ENCODE results near the gene IKZF5. TPM values are rescaled to one million over a fixed set of nuclear protein-coding genes. Genes with fewer than 3 reads are reported as not detected.

IKZF5 gene
- total RNA-seq, 1 experiment from 2014 or later, result 17.1 TPM

- no peaks in the 10 kb centered on the region for H4K20me1 ChIP-seq (ENCODE audit: insufficient read depth)
- no peak overlapping the region for H3K27ac ChIP-seq (ENCODE audit: low read depth, low read length)
- no peak overlapping the region for H3K9ac ChIP-seq (ENCODE audit: low read length)
- H3K9me2 ChIP-seq (ENCODE audit: insufficient read depth), result no peaks in the 10 kb centered on the region
- ChIA-PET POLR2A (no interaction called here), RAD21 (ENCODE audit: low non-redundant PET in 1 of 2, low total read pairs in 2 of 2, uncharacterized antibody in 2 of 2, unreplicated experiment in 2 of 2) (no interaction called here), CTCF (interaction anchor here (1.1 kb wide), 1 partner anchor 26 kb away, joined by 3 read pairs; no protein-coding TSS in a partner anchor)
- DNase-seq (ENCODE audit: low read depth, low spot score), result no peak
- TF ChIP-seq ZBTB33 (IDR thresholded peaks at IDR 0.05; ENCODE audit: extremely low read depth, insufficient replicate concordance, low read length), result no peak
- no peak for TF ChIP-seq EGR1 (IDR thresholded peaks at IDR 0.05; ENCODE audit: low read depth)
- TF ChIP-seq CTCF (IDR thresholded peaks at IDR 0.05 in 2 of 3, conservative IDR thresholded peaks at IDR 0.05 in 1 of 3; ENCODE audit: borderline replicate concordance in 1 of 3, insufficient read depth in 1 of 3, low read depth in 2 of 3, low read length in 2 of 3), result no peak
- no peak for TF ChIP-seq EZH2phosphoT487 (IDR thresholded peaks at IDR 0.05; ENCODE audit: borderline replicate concordance)
- no peak for TF ChIP-seq SRF (IDR thresholded peaks at IDR 0.05; ENCODE audit: low read depth)
- TF ChIP-seq POLR2AphosphoS5 (IDR thresholded peaks at IDR 0.05; ENCODE audit: low read depth, low read length), result no peak
- no peak for TF ChIP-seq RAD21 (IDR thresholded peaks at IDR 0.05; ENCODE audit: low read depth)
- TF ChIP-seq CEBPB (IDR thresholded peaks at IDR 0.05; ENCODE audit: low read depth), result no peak
- TF ChIP-seq SP1 (IDR thresholded peaks at IDR 0.05; ENCODE audit: low read depth), result no peak
- TF ChIP-seq ELF1 (IDR thresholded peaks at IDR 0.05; ENCODE audit: borderline replicate concordance, low read depth), result no peak
- TF ChIP-seq YY1 (IDR thresholded peaks at IDR 0.05; ENCODE audit: extremely low read depth, insufficient replicate concordance, low read depth, low read length), result no peak
- no peak for TF ChIP-seq ZNF274 (IDR thresholded peaks at IDR 0.05; ENCODE audit: low read depth, low read length)
- TF ChIP-seq, protein P1, sequence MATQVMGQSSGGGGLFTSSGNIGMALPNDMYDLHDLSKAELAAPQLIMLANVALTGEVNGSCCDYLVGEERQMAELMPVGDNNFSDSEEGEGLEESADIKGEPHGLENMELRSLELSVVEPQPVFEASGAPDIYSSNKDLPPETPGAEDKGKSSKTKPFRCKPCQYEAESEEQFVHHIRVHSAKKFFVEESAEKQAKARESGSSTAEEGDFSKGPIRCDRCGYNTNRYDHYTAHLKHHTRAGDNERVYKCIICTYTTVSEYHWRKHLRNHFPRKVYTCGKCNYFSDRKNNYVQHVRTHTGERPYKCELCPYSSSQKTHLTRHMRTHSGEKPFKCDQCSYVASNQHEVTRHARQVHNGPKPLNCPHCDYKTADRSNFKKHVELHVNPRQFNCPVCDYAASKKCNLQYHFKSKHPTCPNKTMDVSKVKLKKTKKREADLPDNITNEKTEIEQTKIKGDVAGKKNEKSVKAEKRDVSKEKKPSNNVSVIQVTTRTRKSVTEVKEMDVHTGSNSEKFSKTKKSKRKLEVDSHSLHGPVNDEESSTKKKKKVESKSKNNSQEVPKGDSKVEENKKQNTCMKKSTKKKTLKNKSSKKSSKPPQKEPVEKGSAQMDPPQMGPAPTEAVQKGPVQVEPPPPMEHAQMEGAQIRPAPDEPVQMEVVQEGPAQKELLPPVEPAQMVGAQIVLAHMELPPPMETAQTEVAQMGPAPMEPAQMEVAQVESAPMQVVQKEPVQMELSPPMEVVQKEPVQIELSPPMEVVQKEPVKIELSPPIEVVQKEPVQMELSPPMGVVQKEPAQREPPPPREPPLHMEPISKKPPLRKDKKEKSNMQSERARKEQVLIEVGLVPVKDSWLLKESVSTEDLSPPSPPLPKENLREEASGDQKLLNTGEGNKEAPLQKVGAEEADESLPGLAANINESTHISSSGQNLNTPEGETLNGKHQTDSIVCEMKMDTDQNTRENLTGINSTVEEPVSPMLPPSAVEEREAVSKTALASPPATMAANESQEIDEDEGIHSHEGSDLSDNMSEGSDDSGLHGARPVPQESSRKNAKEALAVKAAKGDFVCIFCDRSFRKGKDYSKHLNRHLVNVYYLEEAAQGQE (IDR thresholded peaks at IDR 0.05; ENCODE audit: low read depth), result no peak
- TF ChIP-seq ZFX (IDR thresholded peaks at IDR 0.05), result no peak
- H3K4me3 ChIP-seq (replicated peaks in 1 of 2; ENCODE audit: low read depth in 1 of 2, low read length in 2 of 2), result no peak overlapping the region
- H3K36me3 ChIP-seq (ENCODE audit: control insufficient read depth in 1 of 2, insufficient read depth in 2 of 2, low read length in 2 of 2), result no peaks in the 10 kb centered on the region
- no TSS peak for BruUV-seq (replicated peaks)
- intact Hi-C loops (cut with micrococcal nuclease), result no loop called here
- no peak overlapping the region for H3K4me2 ChIP-seq (ENCODE audit: low read length)
- no peak for ATAC-seq
- H2AFZ ChIP-seq (ENCODE audit: low read depth, low read length, poor library complexity, severe bottlenecking), result no peak overlapping the region
- no peaks in the 10 kb centered on the region for H3K9me3 ChIP-seq (ENCODE audit: control insufficient read depth in 1 of 2, insufficient read depth in 1 of 2, low read depth in 1 of 2, low read length in 2 of 2)
- H3K27me3 ChIP-seq (ENCODE audit: insufficient read depth, low read length), result no peaks in the 10 kb centered on the region
- H3K79me2 ChIP-seq (ENCODE audit: insufficient read depth, low read length), result no peaks in the 10 kb centered on the region
- no peaks in the 10 kb centered on the region for H3K4me1 ChIP-seq (ENCODE audit: control insufficient read depth in 1 of 2, insufficient read depth in 2 of 2, low read length in 2 of 2)
These were observed 9.0 kb upstream of the IKZF5 start for GRCh38 chr10:123017421-123018165.

All from HCT116 (cell line).